Posterior cingulate gyrus (tissue), 11 donors: ENCODE measurements around the gene TXNRD2.
"Not testable (repeated sequence)": the region's sequence is repeated elsewhere in the genome, so short reads cannot be mapped to it uniquely, and the experiment has no call there.

Experiments
- DNase-seq, 10 donors: peaks; one replicate each; pipeline versions ENCODE4 v3.0.0 to v3.0.0-alpha.2; 2020 to 2021; ENCODE audit warnings: mixed read lengths in 3 of 10
- intact Hi-C: fragments of 100-400 bp; cut with DNase I; formaldehyde crosslinking; loops from one replicate; pipeline ENCODE4 v1.15.1; 2023

The TXNRD2 gene

GRCh38 chr22:19930551-19931486, 10.8 kb downstream of the TXNRD2 start:
- intact Hi-C loops, result no loop called here
- DNase-seq, result peak in 6 of 10 donors; percentile 28 to 92 (median 74)

DNA sequence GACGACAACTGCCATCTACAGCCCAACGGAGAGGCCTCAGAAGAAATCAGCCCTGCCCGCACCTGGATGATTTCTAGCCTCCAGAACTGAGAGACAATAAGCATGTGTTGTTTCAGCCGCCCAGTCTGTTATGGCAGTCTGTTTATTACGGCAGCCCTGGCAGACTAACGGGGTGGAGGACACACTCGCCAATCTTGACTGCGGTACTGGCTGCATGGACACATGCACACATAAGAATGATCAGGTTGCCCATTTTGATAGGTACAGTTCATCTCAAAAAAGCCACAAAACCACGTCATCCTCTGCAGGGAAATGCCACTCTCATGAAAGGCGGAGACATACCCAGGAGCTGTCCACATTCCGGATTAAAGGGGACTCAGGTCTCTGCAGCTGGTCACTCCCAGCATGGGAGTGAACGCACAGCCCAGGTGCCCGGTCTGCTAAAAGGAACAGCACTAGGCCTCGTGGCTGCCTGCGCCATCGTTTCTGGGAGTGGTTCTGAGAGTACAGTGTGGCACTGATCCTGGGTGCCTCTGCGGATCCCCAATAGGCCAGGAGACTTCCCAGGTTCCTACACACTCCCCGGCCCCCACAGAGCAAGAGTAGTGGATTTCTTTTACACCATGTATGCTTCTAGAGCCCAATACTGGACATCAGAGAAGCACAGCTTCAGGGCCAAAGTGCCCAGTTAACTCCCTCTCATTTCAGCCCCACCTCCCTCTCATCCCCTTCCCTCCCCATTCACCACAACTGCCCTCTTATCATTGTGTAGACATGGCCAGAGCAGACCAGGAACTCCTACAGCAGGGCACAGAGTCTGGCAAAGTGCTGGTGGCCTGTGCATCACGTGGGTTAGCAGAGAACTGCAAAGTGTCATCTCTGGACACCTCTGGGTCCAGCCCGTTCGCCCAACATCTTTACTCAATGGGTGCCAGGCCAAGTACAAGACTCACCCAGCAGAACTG, 11.8 kb downstream of the TXNRD2 start:
- peak in 2 of 10 donors; percentile 47 to 66 for DNase-seq
- intact Hi-C loops, result no loop called here

GRCh38 chr22:19928207-19928606, 13.4 kb downstream of the TXNRD2 start:
- DNase-seq, result peak in 1 of 10 donors; percentile 12

DNA sequence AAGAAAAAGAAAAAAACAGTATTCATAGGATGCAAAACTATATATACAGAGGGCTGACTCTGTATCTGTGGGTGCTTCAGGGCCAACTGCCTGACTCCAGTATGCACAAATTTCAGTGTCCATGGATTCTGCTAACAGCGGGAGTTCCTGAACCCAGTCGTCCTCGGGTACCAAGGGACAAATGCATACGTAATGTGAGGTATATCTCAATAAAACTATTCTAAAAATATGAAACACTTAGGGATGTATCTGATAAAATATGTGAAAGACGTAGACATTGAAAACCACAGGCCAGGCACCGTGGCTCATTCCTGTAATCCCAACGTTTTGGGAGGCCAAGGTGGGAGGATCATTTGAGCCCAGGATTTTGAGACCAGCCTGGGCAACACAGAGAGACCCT, 13.9 kb downstream of the TXNRD2 start:
- intact Hi-C loops, result no loop called here

More at GRCh38 chr22:19928207-19928606, 13.4 kb downstream of the TXNRD2 start:
- intact Hi-C loops, result no loop called here

GRCh38 chr22:19926028-19926427, 15.6 kb downstream of the TXNRD2 start:
- intact Hi-C loops, result not testable (repeated sequence)
- DNase-seq, result peak in 2 of 10 donors; percentile 26 to 57

More for the DNA sequence above, 13.9 kb downstream of the TXNRD2 start:
- peak in 2 of 10 donors; percentile 12 to 27 for DNase-seq

- intact Hi-C loops, result no loop called here
- peak in 2 of 10 donors; percentile 1 to 38 for DNase-seq
These were observed 17.6 kb downstream of the TXNRD2 start for GRCh38 chr22:19923914-19924513.

GRCh38 chr22:19921544-19922081, 20.0 kb downstream of the TXNRD2 start:
- DNase-seq, result peak in 3 of 10 donors; percentile 27 to 40 (median 40)
- intact Hi-C loops, result no loop called here

- peak in 2 of 10 donors; percentile 62 to 70 for DNase-seq
- intact Hi-C loops, result no loop called here
These were observed 21.8 kb downstream of the TXNRD2 start for GRCh38 chr22:19919701-19920363.

DNA sequence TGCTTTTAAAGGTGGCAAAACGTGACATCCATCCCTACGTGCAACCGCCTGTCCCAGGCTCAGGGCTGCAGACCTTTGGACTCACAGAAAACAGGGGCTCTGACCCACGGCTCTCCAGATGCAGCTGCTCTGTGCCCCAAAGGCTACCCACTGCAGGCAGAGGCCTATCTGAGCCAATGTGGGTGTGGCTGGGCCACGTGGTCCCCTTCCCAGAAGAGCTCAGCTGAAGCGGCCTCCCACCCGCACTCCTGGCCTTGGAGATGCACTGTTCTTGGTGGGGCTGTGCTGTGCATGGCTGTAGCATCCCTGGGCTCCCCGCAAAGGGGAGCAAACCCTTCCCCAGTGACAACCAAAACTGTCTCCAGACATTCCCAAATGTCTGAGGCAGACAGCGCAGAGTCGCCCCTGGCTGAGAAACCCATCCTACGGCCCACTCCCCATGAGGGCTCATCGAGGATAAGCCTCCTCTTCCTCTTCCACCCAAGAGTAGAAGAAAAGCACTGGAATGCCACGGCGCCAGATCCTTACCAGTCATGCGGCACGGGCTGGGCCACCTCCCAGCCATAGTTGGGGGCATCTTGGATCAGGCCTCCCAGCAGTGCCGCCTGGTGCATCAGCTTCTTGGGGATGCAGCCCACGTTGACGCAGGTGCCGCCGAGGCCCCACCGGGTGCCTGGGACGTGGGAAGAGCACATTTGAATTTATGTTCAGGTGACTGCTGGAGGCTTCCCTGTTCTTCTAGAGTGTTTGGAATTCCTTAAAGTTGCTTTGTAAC, 23.1 kb downstream of the TXNRD2 start:
- peak in 1 of 10 donors; percentile 64 for DNase-seq
- intact Hi-C loops, result no loop called here

GRCh38 chr22:19917389-19918138, 24.1 kb downstream of the TXNRD2 start:
- peak in 1 of 10 donors; percentile 50 for DNase-seq

GRCh38 chr22:19916941-19917340, 24.7 kb downstream of the TXNRD2 start:
- intact Hi-C loops, result no loop called here
- peak in 1 of 10 donors; percentile 57 for DNase-seq

More at GRCh38 chr22:19917389-19918138, 24.1 kb downstream of the TXNRD2 start:
- intact Hi-C loops, result no loop called here

DNA sequence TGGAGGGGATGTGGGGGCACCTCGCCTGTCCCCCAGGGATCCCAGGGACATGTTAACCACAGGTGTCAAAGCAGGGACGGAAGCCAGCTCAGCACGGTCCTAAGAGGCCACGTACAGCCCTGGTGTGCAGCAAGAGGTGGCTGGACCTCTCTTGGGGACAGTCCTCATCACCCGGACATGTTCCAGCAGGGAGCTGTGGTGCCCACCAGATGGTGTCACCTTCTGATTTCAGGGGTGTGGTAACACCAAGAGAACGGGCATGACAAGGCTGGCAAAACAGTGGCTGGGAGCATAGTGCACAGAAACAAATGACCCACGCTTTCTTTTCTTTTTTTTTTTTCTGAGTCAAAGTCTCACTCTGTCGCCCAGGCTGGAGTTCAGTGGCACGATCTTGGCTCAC, 25.6 kb downstream of the TXNRD2 start:
- DNase-seq, result peak in 1 of 10 donors; percentile 14
- intact Hi-C loops, result no loop called here

DNA sequence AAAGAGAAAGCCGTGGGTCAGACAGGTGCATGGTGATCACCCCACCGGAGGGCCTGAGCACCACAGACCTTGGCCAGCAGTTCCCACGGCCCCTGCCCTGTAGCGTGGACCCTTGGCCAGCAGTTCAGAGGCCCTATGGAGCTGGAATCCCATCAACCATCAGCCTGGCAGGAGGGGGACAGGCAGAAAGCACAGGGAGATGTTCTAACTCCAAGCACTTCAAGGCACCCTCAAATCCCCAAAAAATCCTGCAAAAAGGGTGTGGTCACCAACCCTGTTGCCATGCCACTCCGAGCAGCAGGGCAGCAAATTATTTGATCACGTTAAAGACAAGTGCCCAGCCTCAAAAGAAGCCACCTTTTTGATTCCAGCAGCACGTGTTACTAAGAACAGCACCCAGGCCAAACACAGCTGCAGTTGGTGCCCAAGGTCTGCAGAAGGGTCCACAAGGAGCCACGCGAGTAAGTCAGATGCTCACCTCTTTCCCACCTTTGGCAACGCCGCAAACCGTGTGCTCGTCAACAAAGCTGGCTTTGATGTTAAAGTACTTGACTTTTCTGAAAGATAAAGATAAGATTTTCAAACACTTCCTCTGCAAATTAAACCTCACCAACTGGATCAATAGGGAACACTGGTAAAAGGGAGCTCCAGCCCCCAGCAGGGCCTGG, 26.2 kb downstream of the TXNRD2 start:
- intact Hi-C loops, result no loop called here

GRCh38 chr22:19914201-19914943, 27.2 kb downstream of the TXNRD2 start:
- no peak for DNase-seq
- intact Hi-C loops, result no loop called here

More for the DNA sequence above, 26.2 kb downstream of the TXNRD2 start:
- DNase-seq, result peak in 1 of 10 donors; percentile 64

GRCh38 chr22:19913337-19913936, 28.2 kb downstream of the TXNRD2 start:
- DNase-seq, result peak in 1 of 10 donors; percentile 25
- intact Hi-C loops, result no loop called here
